Measurements from ENCODE around the gene AGAP3. TPM values are rescaled to one million over a fixed set of nuclear protein-coding genes. Genes with fewer than 3 reads are reported as not detected.

AGAP3 gene
- total RNA-seq, 1 experiment from 2014 or later = 138 TPM

GRCh38 chr7:151122796-151123157 is 36.5 kb downstream of the AGAP3 start:
- H3K27me3 Mint-ChIP-seq (ENCODE audit: insufficient read depth, unreplicated experiment) = no peaks in the 10 kb centered on the region
- no peak for DNase-seq (ENCODE audit: unreplicated experiment)
- H3K36me3 Mint-ChIP-seq (ENCODE audit: insufficient read depth, unreplicated experiment) = peaks cover 46% of the 10 kb centered on the region
- POLR2A ChIA-PET = no interaction called here
- H3K9me3 Mint-ChIP-seq (ENCODE audit: unreplicated experiment) = no peaks in the 10 kb centered on the region
- CTCF ChIA-PET = interaction anchor here (0.6 to 2.3 kb wide), 8 partner anchors 9 to 613 kb away, joined by 3 to 11 read pairs (median 4); no protein-coding TSS in a partner anchor
- BruUV-seq (replicated peaks) = no TSS peak
- no peak overlapping the region for H3K27ac Mint-ChIP-seq (ENCODE audit: low read depth, unreplicated experiment)
- TF ChIP-seq, protein P1, sequence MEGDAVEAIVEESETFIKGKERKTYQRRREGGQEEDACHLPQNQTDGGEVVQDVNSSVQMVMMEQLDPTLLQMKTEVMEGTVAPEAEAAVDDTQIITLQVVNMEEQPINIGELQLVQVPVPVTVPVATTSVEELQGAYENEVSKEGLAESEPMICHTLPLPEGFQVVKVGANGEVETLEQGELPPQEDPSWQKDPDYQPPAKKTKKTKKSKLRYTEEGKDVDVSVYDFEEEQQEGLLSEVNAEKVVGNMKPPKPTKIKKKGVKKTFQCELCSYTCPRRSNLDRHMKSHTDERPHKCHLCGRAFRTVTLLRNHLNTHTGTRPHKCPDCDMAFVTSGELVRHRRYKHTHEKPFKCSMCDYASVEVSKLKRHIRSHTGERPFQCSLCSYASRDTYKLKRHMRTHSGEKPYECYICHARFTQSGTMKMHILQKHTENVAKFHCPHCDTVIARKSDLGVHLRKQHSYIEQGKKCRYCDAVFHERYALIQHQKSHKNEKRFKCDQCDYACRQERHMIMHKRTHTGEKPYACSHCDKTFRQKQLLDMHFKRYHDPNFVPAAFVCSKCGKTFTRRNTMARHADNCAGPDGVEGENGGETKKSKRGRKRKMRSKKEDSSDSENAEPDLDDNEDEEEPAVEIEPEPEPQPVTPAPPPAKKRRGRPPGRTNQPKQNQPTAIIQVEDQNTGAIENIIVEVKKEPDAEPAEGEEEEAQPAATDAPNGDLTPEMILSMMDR (IDR thresholded peaks at IDR 0.05; ENCODE audit: unreplicated experiment) = no peak
- H3K4me1 Mint-ChIP-seq (ENCODE audit: insufficient read depth, unreplicated experiment) = peaks cover 6% of the 10 kb centered on the region
- intact Hi-C loops (cut with micrococcal nuclease) = no loop called here
- H3K4me3 Mint-ChIP-seq (ENCODE audit: unreplicated experiment) = no peak overlapping the region

- TF ChIP-seq, protein P1 (IDR thresholded peaks at IDR 0.05; ENCODE audit: unreplicated experiment) = no peak
- ChIA-PET POLR2A (interaction anchor here (1.7 kb wide), 1 partner anchor 9 kb away, joined by 12 read pairs; no protein-coding TSS in a partner anchor), CTCF (interaction anchor here (0.6 to 2.3 kb wide), 29 partner anchors 9 to 792 kb away, joined by 3 to 11 read pairs (median 4); no protein-coding TSS in a partner anchor)
- H3K27ac Mint-ChIP-seq (ENCODE audit: low read depth, unreplicated experiment) = no peak overlapping the region
- H3K36me3 Mint-ChIP-seq (ENCODE audit: insufficient read depth, unreplicated experiment) = peaks cover 46% of the 10 kb centered on the region
- no peak overlapping the region for H3K4me3 Mint-ChIP-seq (ENCODE audit: unreplicated experiment)
- H3K9me3 Mint-ChIP-seq (ENCODE audit: unreplicated experiment) = no peaks in the 10 kb centered on the region
- peaks cover 6% of the 10 kb centered on the region for H3K4me1 Mint-ChIP-seq (ENCODE audit: insufficient read depth, unreplicated experiment)
- no peak for DNase-seq (ENCODE audit: unreplicated experiment)
- intact Hi-C loops (cut with micrococcal nuclease) = no loop called here
- H3K27me3 Mint-ChIP-seq (ENCODE audit: insufficient read depth, unreplicated experiment) = no peaks in the 10 kb centered on the region
- BruUV-seq (replicated peaks) = no TSS peak
Observed at GRCh38 chr7:151123158-151123821, 37.0 kb downstream of the AGAP3 start.

- peak; percentile 82 for DNase-seq (ENCODE audit: unreplicated experiment)
- Mint-ChIP-seq H3K36me3 (ENCODE audit: insufficient read depth, unreplicated experiment) (peaks cover 46% of the 10 kb centered on the region), H3K9me3 (ENCODE audit: unreplicated experiment) (no peaks in the 10 kb centered on the region), H3K4me1 (ENCODE audit: insufficient read depth, unreplicated experiment) (peaks cover 6% of the 10 kb centered on the region), H3K27me3 (ENCODE audit: insufficient read depth, unreplicated experiment) (no peaks in the 10 kb centered on the region), H3K4me3 (ENCODE audit: unreplicated experiment) (no peak overlapping the region), H3K27ac (ENCODE audit: low read depth, unreplicated experiment) (no peak overlapping the region)
- POLR2A ChIA-PET = interaction anchor here (1.7 kb wide), 1 partner anchor 9 kb away, joined by 12 read pairs; no protein-coding TSS in a partner anchor
- no TSS peak for BruUV-seq (replicated peaks)
- intact Hi-C loops (cut with micrococcal nuclease) = loop anchor here (1.0 kb wide), 2 partner anchors 48 to 179 kb away; no protein-coding TSS in a partner anchor
- CTCF ChIA-PET = interaction anchor here (0.6 to 2.3 kb wide), 38 partner anchors 8 to 910 kb away, joined by 3 to 11 read pairs (median 4); no protein-coding TSS in a partner anchor
- TF ChIP-seq, protein P1 (IDR thresholded peaks at IDR 0.05; ENCODE audit: unreplicated experiment) = peak; percentile 96
Observed at GRCh38 chr7:151123822-151124464, 37.7 kb downstream of the AGAP3 start.

DNA sequence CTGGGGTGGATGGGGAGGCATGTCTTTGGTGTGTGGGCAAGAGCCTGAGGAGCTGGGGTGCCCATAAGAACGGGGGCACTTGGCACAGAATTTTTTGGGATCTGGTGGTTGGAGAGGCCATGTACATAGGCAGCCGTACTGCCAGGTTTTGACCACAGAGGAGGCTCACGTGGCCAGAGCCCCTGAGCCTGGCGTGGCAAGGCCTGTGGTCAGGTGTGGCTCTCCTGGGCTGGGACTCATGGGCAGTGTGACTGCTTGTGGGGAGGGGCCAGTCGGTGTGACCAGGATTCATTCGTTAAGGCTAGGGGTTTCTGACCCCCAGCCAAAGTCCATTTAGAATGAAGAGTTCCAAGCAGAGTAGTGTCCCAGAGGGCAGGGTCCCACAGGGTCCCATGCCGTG is 38.2 kb downstream of the AGAP3 start:
- Mint-ChIP-seq H3K27me3 (ENCODE audit: insufficient read depth, unreplicated experiment) (no peaks in the 10 kb centered on the region), H3K36me3 (ENCODE audit: insufficient read depth, unreplicated experiment) (peaks cover 44% of the 10 kb centered on the region), H3K4me1 (ENCODE audit: insufficient read depth, unreplicated experiment) (peaks cover under 1% of the 10 kb centered on the region), H3K9me3 (ENCODE audit: unreplicated experiment) (no peaks in the 10 kb centered on the region), H3K27ac (ENCODE audit: low read depth, unreplicated experiment) (no peak overlapping the region), H3K4me3 (ENCODE audit: unreplicated experiment) (no peak overlapping the region)
- TF ChIP-seq, protein P1 (IDR thresholded peaks at IDR 0.05; ENCODE audit: unreplicated experiment) = no peak
- ChIA-PET POLR2A (interaction anchor here (1.7 kb wide), 1 partner anchor 10 kb away, joined by 12 read pairs; no protein-coding TSS in a partner anchor), CTCF (interaction anchor here (0.6 to 2.3 kb wide), 32 partner anchors 8 to 910 kb away, joined by 3 to 9 read pairs (median 4); no protein-coding TSS in a partner anchor)
- DNase-seq (ENCODE audit: unreplicated experiment) = no peak
- no TSS peak for BruUV-seq (replicated peaks)
- intact Hi-C loops (cut with micrococcal nuclease) = loop anchor here (1.0 kb wide), 2 partner anchors 48 to 179 kb away; no protein-coding TSS in a partner anchor

Measured in MCF 10A (cell line).